ENCODE measurements around the gene TAF4B.
"Not testable (repeated sequence)": the region's sequence is repeated elsewhere in the genome, so short reads cannot be mapped to it uniquely, and the experiment has no call there.

TAF4B gene

GRCh38 chr18:26317398-26317797 lies 91.2 kb downstream of the TAF4B start:
- DNase-seq: no peak

GRCh38 chr18:26320686-26321085 lies 94.4 kb downstream of the TAF4B start:
- no peak for DNase-seq

- no peak for DNase-seq
Observed at GRCh38 chr18:26322890-26323653, 96.8 kb downstream of the TAF4B start.

- no peak for DNase-seq
Observed at GRCh38 chr18:26325771-26326170, 99.5 kb downstream of the TAF4B start.

- DNase-seq: no peak
Observed at GRCh38 chr18:26327062-26327461, 100.8 kb downstream of the TAF4B start.

- no peak for DNase-seq
Observed at GRCh38 chr18:26332991-26333390, 106.7 kb downstream of the TAF4B start.

- DNase-seq: no peak
Observed at GRCh38 chr18:26335156-26335555, 108.9 kb downstream of the TAF4B start.

- DNase-seq: no peak
Observed at GRCh38 chr18:26335571-26336487, 109.6 kb downstream of the TAF4B start.

- no peak for DNase-seq
Observed at GRCh38 chr18:26336572-26336971, 110.3 kb downstream of the TAF4B start.

GRCh38 chr18:26342646-26343045 lies 116.4 kb downstream of the TAF4B start:
- no peak for DNase-seq

- no peak for DNase-seq
Observed at GRCh38 chr18:26350961-26351360, 124.7 kb downstream of the TAF4B start.

GRCh38 chr18:26356045-26356785 lies 130.0 kb downstream of the TAF4B start:
- no peak for DNase-seq

GRCh38 chr18:26357960-26358359 lies 131.7 kb downstream of the TAF4B start:
- no peak for DNase-seq

- DNase-seq: no peak
Observed at GRCh38 chr18:26362021-26362420, 135.8 kb downstream of the TAF4B start.

GRCh38 chr18:26367425-26367824 lies 141.2 kb downstream of the TAF4B start:
- DNase-seq: no peak

- no peak for DNase-seq
Observed at GRCh38 chr18:26370037-26370436, 143.8 kb downstream of the TAF4B start.

- DNase-seq: no peak
Observed at GRCh38 chr18:26376105-26376504, 149.9 kb downstream of the TAF4B start.

- no peak for DNase-seq
Observed at GRCh38 chr18:26378701-26379100, 152.5 kb downstream of the TAF4B start.

GRCh38 chr18:26381555-26381954 lies 155.3 kb downstream of the TAF4B start:
- DNase-seq: not testable (repeated sequence)

- no peak for DNase-seq
Observed at GRCh38 chr18:26383454-26384270, 157.4 kb downstream of the TAF4B start.

GRCh38 chr18:26386002-26386401 lies 159.8 kb downstream of the TAF4B start:
- DNase-seq: no peak

- no peak for DNase-seq
Observed at GRCh38 chr18:26386441-26386840, 160.2 kb downstream of the TAF4B start.
